Progenitor cell of endocrine pancreas (in vitro differentiated cells): ENCODE data around the gene ETFA. TPM values are rescaled to one million over a fixed set of nuclear protein-coding genes. Genes with fewer than 3 reads are reported as not detected.

ENCODE experiments used
- DNase-seq: peaks from one replicate; pipeline ENCODE4 v3.0.0; 2021; ENCODE audit warnings: low spot score; ENCODE audit not compliant: unreplicated experiment
- H3K27ac Mint-ChIP-seq: 2 replicates; pipeline ENCODE4 v1.8.0; 2021; ENCODE audit warnings: mild to moderate bottlenecking, moderate library complexity, mixed read lengths
- H3K27me3 Mint-ChIP-seq: 2 replicates; pipeline ENCODE4 v1.8.0; 2021; ENCODE audit warnings: mixed read lengths
- H3K36me3 Mint-ChIP-seq: 2 replicates; pipeline ENCODE4 v1.8.0; 2022; ENCODE audit warnings: mixed read lengths; ENCODE audit not compliant: insufficient read depth
- H3K4me1 Mint-ChIP-seq: 2 replicates; pipeline ENCODE4 v1.8.0; 2021; ENCODE audit warnings: low read depth, mixed read lengths
- H3K4me3 Mint-ChIP-seq: 2 replicates; pipeline ENCODE4 v1.8.0; 2021; ENCODE audit warnings: low read depth, mild to moderate bottlenecking, moderate library complexity, mixed read lengths
- H3K9me3 Mint-ChIP-seq: 2 replicates; pipeline ENCODE4 v1.8.0; 2021; ENCODE audit warnings: low read depth, mixed read lengths
- CTCF ChIP-seq: fragments of 200-600 bp; sonication (generic); IDR thresholded peaks from one replicate; pipeline ENCODE4 v1.5.0; 2021; ENCODE audit warnings: antibody characterized with exemption, mild to moderate bottlenecking; ENCODE audit not compliant: unreplicated experiment
- total RNA-seq: library from RNA; stranded (reverse); gene quantifications from 2 replicates; pipeline ENCODE4 v1.2.1, GENCODE V29; 2021

The ETFA gene
- total RNA-seq, 1 donor from 2014 or later: 105 TPM

GRCh38 chr15:76181705-76182107 lies 129.6 kb downstream of the ETFA start:
- Mint-ChIP-seq H3K4me1 (peaks cover 1% of the 10 kb centered on the region), H3K27ac (no peak overlapping the region), H3K4me3 (no peak overlapping the region), H3K27me3 (peaks cover 20% of the 10 kb centered on the region), H3K9me3 (no peaks in the 10 kb centered on the region), H3K36me3 (no peaks in the 10 kb centered on the region)
- no peak for TF ChIP-seq CTCF
- no peak for DNase-seq

GRCh38 chr15:76180321-76180720 lies 130.9 kb downstream of the ETFA start:
- no peaks in the 10 kb centered on the region for H3K36me3 Mint-ChIP-seq
- H3K27me3 Mint-ChIP-seq: peaks cover 17% of the 10 kb centered on the region
- no peaks in the 10 kb centered on the region for H3K4me1 Mint-ChIP-seq
- H3K9me3 Mint-ChIP-seq: no peaks in the 10 kb centered on the region
- H3K27ac Mint-ChIP-seq: no peak overlapping the region
- TF ChIP-seq CTCF: no peak
- DNase-seq: no peak
- no peak overlapping the region for H3K4me3 Mint-ChIP-seq

GRCh38 chr15:76179023-76179422 lies 132.2 kb downstream of the ETFA start:
- peaks cover 17% of the 10 kb centered on the region for H3K27me3 Mint-ChIP-seq
- no peaks in the 10 kb centered on the region for H3K4me1 Mint-ChIP-seq
- no peaks in the 10 kb centered on the region for H3K9me3 Mint-ChIP-seq
- no peak overlapping the region for H3K27ac Mint-ChIP-seq
- no peak for DNase-seq
- no peak overlapping the region for H3K4me3 Mint-ChIP-seq
- no peak for TF ChIP-seq CTCF
- no peaks in the 10 kb centered on the region for H3K36me3 Mint-ChIP-seq

- Mint-ChIP-seq H3K4me3 (no peak overlapping the region), H3K27me3 (peaks cover 17% of the 10 kb centered on the region), H3K9me3 (no peaks in the 10 kb centered on the region), H3K4me1 (no peaks in the 10 kb centered on the region), H3K36me3 (no peaks in the 10 kb centered on the region), H3K27ac (no peak overlapping the region)
- no peak for DNase-seq
- no peak for TF ChIP-seq CTCF
Measured at GRCh38 chr15:76178296-76179000, 132.8 kb downstream of the ETFA start.

GRCh38 chr15:76177491-76178040 lies 133.7 kb downstream of the ETFA start:
- no peak for DNase-seq
- Mint-ChIP-seq H3K4me3 (no peak overlapping the region), H3K36me3 (no peaks in the 10 kb centered on the region), H3K27ac (no peak overlapping the region), H3K27me3 (peaks cover 22% of the 10 kb centered on the region), H3K9me3 (no peaks in the 10 kb centered on the region), H3K4me1 (no peaks in the 10 kb centered on the region)
- TF ChIP-seq CTCF: no peak
